HepG2 (cell line): Measurements from ENCODE around the gene RNF5. TPM values are rescaled to one million over a fixed set of nuclear protein-coding genes. Genes with fewer than 3 reads are reported as not detected.

Experiments used
- ATAC-seq: fragments of 200-7000 bp; cut with Tn5 transposase; 3 replicates; pipeline ENCODE4 v1.9.1; 2020; ENCODE audit warnings: mild to moderate bottlenecking, moderate library complexity
- BruUV-seq: library from RNA; stranded (reverse); fragments of 400-500 nt; replicated peaks from 2 replicates; lab custom pipeline; 2021; lab: Mats Ljungman, UMichigan
- CTCF ChIA-PET: fragments of 300-600 bp; formaldehyde crosslinking; extraction: SDS; loops from one replicate; lab custom pipeline; 2021; ENCODE audit warnings: low total read pairs, inconsistent platforms, low intra/inter-chr PET ratio; lab: Yijun Ruan, JAX
- POLR2A ChIA-PET: fragments of 350-600 bp; sonication (Branson Sonifier 250); formaldehyde crosslinking; loops from one replicate; lab custom pipeline; 2020; ENCODE audit warnings: antibody characterized with exemption, inconsistent platforms; lab: Yijun Ruan, JAX
- DNase-seq: peaks from one replicate; pipeline ENCODE4 v3.0.0-alpha.2; 2015; ENCODE audit warnings: low spot score
- FAIRE-seq: peaks from 3 replicates; lab custom pipeline; 2011; peaks lifted over from hg19 to GRCh38; lab: Jason Lieb, UNC
- H2AFZ ChIP-seq: one replicate; pipeline ENCODE4 v1.6.1; 2011; ENCODE audit warnings: low read length, inconsistent platforms
- H3K27ac ChIP-seq: fragments of 300-600 bp; 3 replicates; pipeline ENCODE4 v1.8.0; 2011; ENCODE audit warnings: mixed run types, mild to moderate bottlenecking, mixed read lengths, low read length, inconsistent platforms; ENCODE audit not compliant: insufficient read depth; ENCODE audit errors: extremely low read length
- H3K27me3 ChIP-seq, 2 experiments: fragments of 200-600 bp in 1 of 2; 2 replicates in 1 of 2; 3 replicates in 1 of 2; pipeline versions ENCODE4 v1.6.0 to v1.8.0; 2011; ENCODE audit warnings: low read length in 2 of 2, mild to moderate bottlenecking in 2 of 2, moderate library complexity in 2 of 2, inconsistent platforms in 1 of 2; ENCODE audit not compliant: insufficient read depth in 2 of 2, control insufficient read depth in 1 of 2
- H3K36me3 ChIP-seq, 2 experiments: fragments of 200-600 bp in 1 of 2; replicated peaks in 1 of 2; 2 replicates in 1 of 2; 3 replicates in 1 of 2; pipeline versions ENCODE4 v1.5.1 to v1.8.0; 2011; ENCODE audit warnings: low read length in 2 of 2, inconsistent platforms in 1 of 2; ENCODE audit not compliant: insufficient read depth in 2 of 2, control insufficient read depth in 1 of 2
- H3K4me1 ChIP-seq: 2 replicates; pipeline ENCODE4 v1.5.1; 2012; ENCODE audit warnings: low read length, inconsistent platforms; ENCODE audit not compliant: insufficient read depth
- H3K4me2 ChIP-seq: 2 replicates; pipeline ENCODE4 v1.6.0; 2011; ENCODE audit warnings: low read depth, low read length, inconsistent platforms
- H3K4me3 ChIP-seq, 3 experiments: fragments of 200-600 bp in 1 of 3; sonication (generic), shearing (Covaris generic) in 1 of 3; replicated peaks in 1 of 3; 2 replicates each; pipeline ENCODE4 v1.5.1; 2011 to 2016; ENCODE audit warnings: low read length in 3 of 3, inconsistent platforms in 2 of 3, low read depth in 2 of 3, mild to moderate bottlenecking in 2 of 3, control low read depth in 1 of 3, mixed read lengths in 1 of 3; ENCODE audit not compliant: insufficient read depth in 1 of 3
- H3K79me2 ChIP-seq: one replicate; pipeline ENCODE4 v1.6.1; 2011; ENCODE audit warnings: low read length, inconsistent platforms; ENCODE audit not compliant: insufficient read depth
- H3K9ac ChIP-seq: 2 replicates; pipeline ENCODE4 v1.6.0; 2011; ENCODE audit warnings: mild to moderate bottlenecking, low read depth, low read length, inconsistent platforms; ENCODE audit not compliant: insufficient read depth
- H3K9me3 ChIP-seq: 2 replicates; pipeline ENCODE4 v1.5.1; 2012; ENCODE audit warnings: mild to moderate bottlenecking, low read length
- H4K20me1 ChIP-seq: 2 replicates; pipeline ENCODE4 v1.6.0; 2011; ENCODE audit warnings: inconsistent platforms, mild to moderate bottlenecking, low read length, moderate library complexity; ENCODE audit not compliant: insufficient read depth
- BRD4 ChIP-seq: sonication (generic); formaldehyde crosslinking; IDR thresholded peaks from 2 replicates; pipeline ENCODE4 v1.4.0; 2020; ENCODE audit warnings: missing genetic modification reagents
- CHD2 ChIP-seq: IDR thresholded peaks from 2 replicates; pipeline ENCODE4 v1.6.1; 2011; ENCODE audit warnings: low read depth, low read length, improper control_type of control experiment
- ELF1 ChIP-seq: sonication (generic); formaldehyde crosslinking; IDR thresholded peaks from 2 replicates; pipeline ENCODE4 v1.4.0; 2020; ENCODE audit warnings: missing genetic modification reagents
- GATA4 ChIP-seq: sonication (generic); IDR thresholded peaks from 2 replicates; pipeline ENCODE4 v1.6.1; 2016; ENCODE audit warnings: antibody characterized with exemption, low read depth, borderline replicate concordance
- GRHL1 ChIP-seq: sonication (generic); formaldehyde crosslinking; conservative IDR thresholded peaks from 2 replicates; pipeline ENCODE4 v1.8.0; 2022; ENCODE audit warnings: missing genetic modification reagents
- NRL ChIP-seq: sonication (generic); formaldehyde crosslinking; IDR thresholded peaks from 2 replicates; pipeline ENCODE4 v1.5.0; 2020; ENCODE audit warnings: missing genetic modification reagents, mild to moderate bottlenecking, moderate library complexity, borderline replicate concordance
- SAFB2 ChIP-seq: sonication (generic); formaldehyde crosslinking; IDR thresholded peaks from 2 replicates; pipeline ENCODE4 v1.5.1; 2020; ENCODE audit warnings: missing genetic modification reagents, low read depth, mild to moderate bottlenecking, borderline replicate concordance
- SAP130 ChIP-seq: IDR thresholded peaks from 2 replicates; pipeline ENCODE4 v1.6.1; 2016; ENCODE audit warnings: low read depth
- SRSF1 ChIP-seq: fragments of 200-400 bp; formaldehyde crosslinking; optimal IDR thresholded peaks from 2 replicates; pipeline ENCODE3; 2017; ENCODE audit warnings: mild to moderate bottlenecking, low read depth, low read length, moderate library complexity
- STAT6 ChIP-seq: sonication (generic); formaldehyde crosslinking; IDR thresholded peaks from 2 replicates; pipeline ENCODE4 v1.4.0; 2020; ENCODE audit warnings: missing genetic modification reagents, mild to moderate bottlenecking, borderline replicate concordance
- TSC22D2 ChIP-seq: sonication (generic); formaldehyde crosslinking; IDR thresholded peaks from 2 replicates; pipeline ENCODE4 v1.5.1; 2020; ENCODE audit warnings: missing genetic modification reagents, mild to moderate bottlenecking, borderline replicate concordance
- ZKSCAN1 ChIP-seq: fragments of 150-350 bp; IDR thresholded peaks from 2 replicates; pipeline ENCODE4 v1.6.1; 2014; ENCODE audit warnings: low read length
- ZNF207 ChIP-seq: fragments of 450-650 bp; IDR thresholded peaks from 2 replicates; pipeline ENCODE4 v1.6.1; 2016; ENCODE audit warnings: antibody characterized with exemption, borderline replicate concordance
- ZNF616 ChIP-seq: sonication (generic); formaldehyde crosslinking; IDR thresholded peaks from 2 replicates; pipeline ENCODE4 v1.5.0; 2020; ENCODE audit warnings: low read depth, mild to moderate bottlenecking, missing genetic modification reagents
- WGBS: methylation state at CpG from one replicate; pipeline ENCODE4 v1.1.6; 2017; ENCODE audit warnings: low lambda C conversion rate; 5-methylcytosine and 5-hydroxymethylcytosine counted together
- in situ Hi-C: cut with HindIII; loops from 2 replicates; pipeline ENCODE4 v1.10.0; 2017; ENCODE audit warnings: low pct_unique_long_range_greater_than_20kb; ENCODE audit not compliant: extremely low pct_ligation_motif_present
- intact Hi-C: fragments of 100-400 bp; cut with micrococcal nuclease; formaldehyde crosslinking; loops from one replicate; pipeline ENCODE4 v1.10.0; 2022; ENCODE audit not compliant: unreplicated experiment
- polyA plus RNA-seq, 8 experiments: library from polyadenylated mRNA; depleted of rRNA in 3 of 8; stranded (reverse) in 7 of 8; unstranded in 1 of 8; fragments of >200 nt; fragmentation: Illumina TruSeq in 4 of 8; extraction: Trizol in 4 of 8; gene quantifications; 2 replicates each; pipeline versions ENCODE4 v1.2.1 to v1.2.3, GENCODE V29; 2011 to 2016; ENCODE audit warnings: low read depth in 4 of 8, missing spikeins in 1 of 8, mixed read lengths in 1 of 8; ENCODE audit not compliant: insufficient read depth in 1 of 8
- total RNA-seq, 5 experiments: library from RNA; depleted of rRNA; stranded (reverse); fragments of >200 nt; fragmentation: Illumina TruSeq; extraction: Trizol; gene quantifications; 2 replicates each; pipeline ENCODE4 v1.2.3, GENCODE V29; 2016; ENCODE audit warnings: low read depth in 1 of 5

RNF5 gene
- total and polyA plus RNA-seq, 2 of the 13 experiments (the other 11 are each of a cell fraction or from before 2014, with no cell fraction given): 98.0 to 131 TPM

- no peak within 1 kb of the TSS for H3K27ac ChIP-seq
- intact Hi-C loops: no loop called here
- no peak within 1 kb of the TSS for H3K4me2 ChIP-seq
- no peaks in the 10 kb centered on the region for H3K36me3 ChIP-seq
- WGBS: 19% methylated on average over 20 of the region's 20 CpGs
- no peaks in the 10 kb centered on the region for H3K9me3 ChIP-seq
- H2AFZ ChIP-seq: no peak within 1 kb of the TSS
- H4K20me1 ChIP-seq: no peaks in the 10 kb centered on the region
- in situ Hi-C loops: no loop called here
- FAIRE-seq: no peak
- H3K27me3 ChIP-seq: peaks cover 2 to 63% of the 10 kb centered on the region in 2 experiments; a peak in 4 of 5 replicates
- no peak for DNase-seq
- ChIA-PET POLR2A (no interaction called here), CTCF (no interaction called here)
- no peaks in the 10 kb centered on the region for H3K4me1 ChIP-seq
- no peaks in the 10 kb centered on the region for H3K79me2 ChIP-seq
- H3K9ac ChIP-seq: no peak within 1 kb of the TSS
- ATAC-seq: no peak
- no TSS peak for BruUV-seq
- TF ChIP-seq NRL (CRISPR knock-in tag) (no peak), SAP130 (no peak), ZNF616 (CRISPR knock-in tag) (no peak), CHD2 (no peak), ZNF207 (no peak), SRSF1 (no peak), GATA4 (no peak), TSC22D2 (CRISPR knock-in tag) (no peak), BRD4 (CRISPR knock-in tag) (no peak), GRHL1 (CRISPR knock-in tag) (no peak), SAFB2 (CRISPR knock-in tag) (no peak), ZKSCAN1 (no peak), ELF1 (no peak), STAT6 (CRISPR knock-in tag) (no peak)
- H3K4me3 ChIP-seq: no peak within 1 kb of the TSS
These were observed 45.3 kb downstream of the RNF5 start, which contains the start of gene NOTCH4 for GRCh38 chr6:32223258-32224235. Gene NOTCH4 (minus strand): TSS chr6:32224067. CDS start chr6:32223928, 139 bp downstream.
